Measurements from ENCODE around the gene FAM50B.

The FAM50B gene

GRCh38 chr6:3819161-3820110 lies 29.7 kb upstream of the FAM50B start:
- no peak for DNase-seq (ENCODE audit: low read depth in 2 of 3, low spot score in 1 of 3)

GRCh38 chr6:3820563-3820962 lies 28.6 kb upstream of the FAM50B start:
- DNase-seq (ENCODE audit: low read depth in 2 of 3, low spot score in 1 of 3) = no peak

- DNase-seq (ENCODE audit: low read depth in 2 of 3, low spot score in 1 of 3) = no peak
Measured at GRCh38 chr6:3822747-3823445, 26.3 kb upstream of the FAM50B start.

GRCh38 chr6:3823671-3824070 lies 25.5 kb upstream of the FAM50B start:
- DNase-seq (ENCODE audit: low read depth in 2 of 3, low spot score in 1 of 3) = no peak

GRCh38 chr6:3825331-3825831 lies 23.8 kb upstream of the FAM50B start:
- DNase-seq (ENCODE audit: low read depth in 2 of 3, low spot score in 1 of 3) = no peak

- DNase-seq (ENCODE audit: low read depth in 2 of 3, low spot score in 1 of 3) = no peak
Measured at GRCh38 chr6:3825851-3826581, 23.2 kb upstream of the FAM50B start.

GRCh38 chr6:3829285-3829684 lies 19.9 kb upstream of the FAM50B start:
- no peak for DNase-seq (ENCODE audit: low read depth in 2 of 3, low spot score in 1 of 3)

GRCh38 chr6:3830806-3831205 lies 18.4 kb upstream of the FAM50B start:
- DNase-seq (ENCODE audit: low read depth in 2 of 3, low spot score in 1 of 3) = no peak

- no peak for DNase-seq (ENCODE audit: low read depth in 2 of 3, low spot score in 1 of 3)
Measured at GRCh38 chr6:3831761-3832530, 17.2 kb upstream of the FAM50B start.

- DNase-seq (ENCODE audit: low read depth in 2 of 3, low spot score in 1 of 3) = no peak
Measured at GRCh38 chr6:3835055-3835731, 14.0 kb upstream of the FAM50B start.

- DNase-seq (ENCODE audit: low read depth in 2 of 3, low spot score in 1 of 3) = no peak
Measured at GRCh38 chr6:3835785-3836184, 13.4 kb upstream of the FAM50B start.

- no peak for DNase-seq (ENCODE audit: low read depth in 2 of 3, low spot score in 1 of 3)
Measured at GRCh38 chr6:3836566-3836965, 12.6 kb upstream of the FAM50B start.

- DNase-seq (ENCODE audit: low read depth in 2 of 3, low spot score in 1 of 3) = no peak
Measured at GRCh38 chr6:3837781-3838180, 11.4 kb upstream of the FAM50B start.

GRCh38 chr6:3838992-3839867 lies 9.9 kb upstream of the FAM50B start:
- no peak for DNase-seq (ENCODE audit: low read depth in 2 of 3, low spot score in 1 of 3)

- no peak for DNase-seq (ENCODE audit: low read depth in 2 of 3, low spot score in 1 of 3)
Measured at GRCh38 chr6:3841066-3841454, 8.1 kb upstream of the FAM50B start.

GRCh38 chr6:3841711-3842565 lies 7.2 kb upstream of the FAM50B start:
- no peak for DNase-seq (ENCODE audit: low read depth in 2 of 3, low spot score in 1 of 3)

- no peak for DNase-seq (ENCODE audit: low read depth in 2 of 3, low spot score in 1 of 3)
Measured at GRCh38 chr6:3843379-3844096, 5.6 kb upstream of the FAM50B start.

- DNase-seq (ENCODE audit: low read depth in 2 of 3, low spot score in 1 of 3) = no peak
Measured at GRCh38 chr6:3844097-3844463, 5.1 kb upstream of the FAM50B start.
